AG09309 (cell line): ENCODE measurements around the gene TSPAN3.

Source experiments
- DNase-seq: peaks from one replicate; pipeline ENCODE4 v3.0.0-alpha.2; 2010; ENCODE audit warnings: low read depth
- H3K4me3 ChIP-seq: 2 replicates; pipeline ENCODE4 v1.5.1; 2011; ENCODE audit warnings: mild to moderate bottlenecking, low read depth, low read length, moderate library complexity; ENCODE audit not compliant: control insufficient read depth
- CTCF ChIP-seq: IDR thresholded peaks from 2 replicates; pipeline ENCODE4 v1.5.1; 2011; ENCODE audit warnings: mild to moderate bottlenecking, low read depth, low read length, inconsistent platforms; ENCODE audit not compliant: insufficient read depth, control insufficient read depth; ENCODE audit errors: missing control alignments

TSPAN3 gene

GRCh38 chr15:77036537-77037387, 34.1 kb downstream of the TSPAN3 start:
- no peak for TF ChIP-seq CTCF
- no peak for DNase-seq
- no peak overlapping the region for H3K4me3 ChIP-seq

- DNase-seq = no peak
- H3K4me3 ChIP-seq = no peak overlapping the region
- no peak for TF ChIP-seq CTCF
Measured at GRCh38 chr15:77035999-77036471, 34.9 kb downstream of the TSPAN3 start.

GRCh38 chr15:77035584-77035983, 35.3 kb downstream of the TSPAN3 start:
- TF ChIP-seq CTCF = no peak
- H3K4me3 ChIP-seq = no peak overlapping the region
- DNase-seq = no peak

GRCh38 chr15:77034695-77035489, 36.0 kb downstream of the TSPAN3 start:
- DNase-seq = no peak
- no peak overlapping the region for H3K4me3 ChIP-seq
- TF ChIP-seq CTCF = peak; percentile 75

GRCh38 chr15:77033729-77034671, 36.9 kb downstream of the TSPAN3 start:
- no peak overlapping the region for H3K4me3 ChIP-seq
- no peak for TF ChIP-seq CTCF
- DNase-seq = no peak

GRCh38 chr15:77033417-77033728, 37.5 kb downstream of the TSPAN3 start:
- TF ChIP-seq CTCF = no peak
- no peak for DNase-seq
- H3K4me3 ChIP-seq = no peak overlapping the region
